Cerebellar cortex (tissue), 1 donor: ENCODE results near the gene STK4.
"Not testable (repeated sequence)": the region's sequence is repeated elsewhere in the genome, so short reads cannot be mapped to it uniquely, and the experiment has no call there.

Source experiments
- DNase-seq: peaks from one replicate; pipeline ENCODE4 v3.0.0-alpha.2; 2015; ENCODE audit warnings: low spot score

STK4 gene

GRCh38 chr20:45056473-45057173 lies 90.3 kb downstream of the STK4 start:
- DNase-seq: no peak

- no peak for DNase-seq
Measured at GRCh38 chr20:45058168-45058850, 92.0 kb downstream of the STK4 start.

- DNase-seq: no peak
Measured at GRCh38 chr20:45059022-45059728, 92.9 kb downstream of the STK4 start.

GRCh38 chr20:45060294-45060693 lies 94.0 kb downstream of the STK4 start:
- no peak for DNase-seq

- no peak for DNase-seq
Measured at GRCh38 chr20:45061244-45061643, 94.9 kb downstream of the STK4 start.

GRCh38 chr20:45063107-45063506 lies 96.8 kb downstream of the STK4 start:
- DNase-seq: not testable (repeated sequence)

DNA sequence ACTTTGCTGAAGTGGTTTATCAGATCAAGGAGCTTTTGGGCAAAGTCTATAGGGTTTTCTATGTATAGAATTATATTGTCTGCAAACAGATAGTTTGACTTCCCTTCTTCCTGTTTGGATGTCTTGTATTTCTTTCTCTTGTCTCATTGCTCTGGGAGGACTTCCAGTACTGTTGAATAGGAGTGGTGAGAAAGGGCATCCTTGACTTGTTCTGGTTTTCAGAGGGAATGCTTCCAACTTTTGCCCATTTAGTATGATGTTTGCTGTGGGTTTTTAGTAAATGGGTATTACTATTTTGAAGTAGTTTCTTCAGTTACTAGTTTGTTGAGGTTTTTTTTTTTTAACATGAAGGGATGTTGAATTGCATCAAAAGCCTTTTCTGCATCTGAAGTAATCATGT lies 98.5 kb downstream of the STK4 start:
- no peak for DNase-seq

DNA sequence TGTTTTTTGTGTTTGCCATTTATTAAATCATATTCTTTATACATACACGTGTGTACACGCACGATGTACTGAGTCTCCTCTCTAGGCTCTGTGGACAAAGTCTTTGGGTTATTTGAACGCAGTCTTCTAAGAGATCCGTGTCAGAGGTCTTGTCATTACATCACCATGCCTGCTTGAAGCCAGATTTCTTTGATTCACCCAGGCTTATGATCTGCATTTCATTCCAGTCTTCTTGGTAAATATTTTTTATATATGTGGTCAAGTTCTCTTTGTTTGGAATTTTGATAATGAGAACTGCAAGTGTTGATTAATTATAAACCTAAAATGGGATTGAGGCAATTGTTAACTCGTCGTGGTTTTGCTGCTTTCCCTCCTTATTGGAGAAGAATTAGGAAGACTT lies 100.1 kb downstream of the STK4 start:
- no peak for DNase-seq

DNA sequence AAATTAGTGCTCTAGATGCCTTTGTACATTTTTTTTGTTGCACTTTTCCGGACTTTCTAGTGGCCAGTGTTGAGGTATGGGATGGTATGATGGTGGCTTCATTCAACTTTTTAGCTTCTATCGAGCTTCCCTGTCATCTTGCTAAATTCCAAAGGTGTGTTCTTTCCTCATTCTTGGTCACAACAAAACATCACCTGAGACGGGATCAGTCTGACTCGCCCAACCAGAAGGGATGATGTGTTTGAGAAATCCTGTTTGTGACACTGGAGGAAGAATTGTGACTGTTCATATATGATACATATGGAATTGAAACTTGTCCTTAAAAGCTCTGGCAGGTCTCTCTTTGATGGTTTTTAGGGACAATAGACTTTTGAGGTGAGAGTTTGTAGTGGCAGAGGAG lies 100.8 kb downstream of the STK4 start:
- no peak for DNase-seq

DNA sequence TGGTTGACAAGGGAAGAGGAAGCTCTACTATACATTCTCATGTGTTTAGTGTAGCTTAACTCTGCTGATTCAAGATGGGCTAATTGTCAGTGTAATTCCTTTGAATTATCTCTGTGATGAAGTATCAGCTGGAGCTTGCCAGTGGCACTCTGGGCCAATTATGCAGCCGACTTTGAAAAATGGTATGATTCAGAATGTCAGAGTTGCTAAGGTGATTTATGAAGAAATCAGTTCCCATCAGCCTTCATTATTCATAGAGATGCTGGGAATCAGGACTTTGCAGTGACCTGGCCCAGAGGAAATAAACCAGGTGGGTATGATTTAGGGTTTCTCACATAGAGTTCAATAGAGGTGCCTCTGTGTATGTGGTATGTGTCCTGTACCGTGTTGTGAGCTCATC lies 101.2 kb downstream of the STK4 start:
- no peak for DNase-seq

DNA sequence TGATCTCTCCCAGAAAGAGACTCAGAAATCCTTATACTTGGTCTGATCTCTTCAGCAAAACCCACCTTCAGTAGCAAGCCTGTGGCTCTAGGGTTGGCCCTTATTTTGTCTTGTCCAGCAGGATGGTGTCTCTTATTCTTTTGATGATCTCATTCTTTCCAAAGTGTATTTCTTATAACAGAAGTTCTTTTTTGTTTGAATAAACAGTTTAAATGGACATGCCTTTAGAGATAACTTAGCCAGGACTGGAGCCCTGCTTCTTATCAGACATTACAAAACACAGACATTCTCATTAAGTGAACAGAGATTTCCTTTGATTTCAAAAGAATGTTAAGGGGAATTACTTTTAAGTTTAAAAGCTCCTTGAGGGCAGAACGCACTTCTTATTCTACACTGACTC lies 102.9 kb downstream of the STK4 start:
- DNase-seq: no peak

- DNase-seq: no peak
Measured at GRCh38 chr20:45070932-45071632, 104.8 kb downstream of the STK4 start.

DNA sequence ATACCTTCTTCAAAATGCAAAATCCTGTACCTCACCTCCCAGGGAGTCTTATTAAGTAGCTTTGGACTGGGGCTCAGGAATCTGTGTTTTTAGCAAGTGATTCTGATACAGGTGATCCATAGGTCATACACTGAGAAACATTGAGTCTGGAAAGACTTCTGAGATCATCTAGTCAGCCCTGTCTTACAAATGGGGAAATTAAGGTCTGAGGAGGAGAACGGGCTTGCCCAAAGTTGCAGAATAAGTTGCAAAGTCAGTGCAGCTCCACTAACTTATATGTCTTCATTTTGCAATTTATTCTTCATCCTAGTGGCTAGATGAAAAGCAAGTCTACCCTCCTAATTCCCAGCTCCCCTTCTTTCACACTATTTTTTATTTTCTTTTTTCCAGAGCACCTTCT lies 105.8 kb downstream of the STK4 start:
- no peak for DNase-seq

DNA sequence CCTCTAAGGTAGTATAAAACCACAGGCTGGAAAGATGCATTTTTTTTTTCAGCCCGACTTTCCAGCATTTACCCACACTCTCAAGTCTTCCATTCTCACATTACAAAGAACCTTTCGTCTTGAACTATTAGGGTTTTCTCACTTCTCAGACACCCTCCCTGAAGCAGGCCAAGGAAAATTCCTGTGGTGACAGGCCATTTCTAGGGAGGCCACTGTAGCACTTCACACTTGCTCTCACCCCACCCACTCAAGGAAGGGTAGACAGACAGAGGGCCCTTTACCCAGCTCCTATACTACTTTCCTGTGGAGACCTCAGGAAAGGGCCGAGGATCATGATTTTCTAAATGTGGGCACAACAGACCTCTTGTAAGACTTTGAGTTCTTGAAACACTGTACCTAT lies 106.9 kb downstream of the STK4 start:
- no peak for DNase-seq

- no peak for DNase-seq
Measured at GRCh38 chr20:45077559-45077958, 111.2 kb downstream of the STK4 start.

DNA sequence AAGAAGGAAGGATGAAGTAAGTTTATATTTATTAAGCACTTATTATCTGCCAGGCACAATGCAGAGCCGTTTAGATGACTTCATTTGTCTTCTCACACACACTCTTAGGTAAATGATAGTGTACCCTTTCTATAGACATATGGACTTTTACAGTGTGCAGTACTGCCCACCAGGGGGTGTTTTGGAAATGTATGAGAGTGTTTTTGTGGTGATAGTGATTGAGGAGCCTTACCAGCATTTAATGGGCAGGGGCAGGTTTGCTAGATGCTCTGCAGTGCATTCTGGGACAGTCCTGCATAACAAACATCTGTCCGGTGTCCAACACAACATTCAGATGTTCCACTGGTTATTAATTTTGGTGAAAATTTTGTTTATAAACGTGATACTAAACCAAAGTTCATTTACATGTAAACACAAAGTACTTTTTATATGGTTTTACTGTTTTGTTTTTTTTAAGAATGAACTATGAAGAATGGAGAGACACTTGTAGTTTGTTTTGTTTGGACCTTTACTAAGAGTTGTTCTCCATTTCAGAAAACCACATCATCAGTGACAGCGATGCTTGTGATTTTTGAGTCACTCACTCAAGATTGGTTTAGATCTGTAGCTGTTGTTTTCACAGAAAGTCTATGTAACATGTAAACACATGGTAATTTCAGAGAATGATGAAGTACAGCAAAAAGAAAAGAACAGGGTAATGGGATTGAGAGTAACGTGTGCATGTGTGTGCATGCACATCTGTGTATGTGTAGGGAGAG lies 114.7 kb downstream of the STK4 start:
- DNase-seq: no peak

DNA sequence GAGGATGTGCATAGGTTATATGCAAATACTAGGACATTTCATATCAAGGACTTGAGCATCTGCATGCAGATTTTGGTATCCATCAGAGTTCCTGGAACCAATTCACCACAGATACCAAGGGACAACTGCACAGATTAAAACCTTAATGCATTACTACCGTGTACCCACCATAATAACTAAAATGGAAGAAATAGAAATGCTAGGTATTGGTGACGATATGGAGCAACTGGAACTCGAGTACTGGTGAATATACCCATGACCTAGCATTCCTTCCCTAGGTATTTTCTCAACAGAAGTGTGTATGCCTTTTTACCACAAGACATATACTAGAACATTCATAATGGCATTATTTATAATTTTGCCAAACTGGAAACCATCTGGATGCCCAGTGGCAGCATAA lies 116.2 kb downstream of the STK4 start:
- DNase-seq: no peak

DNA sequence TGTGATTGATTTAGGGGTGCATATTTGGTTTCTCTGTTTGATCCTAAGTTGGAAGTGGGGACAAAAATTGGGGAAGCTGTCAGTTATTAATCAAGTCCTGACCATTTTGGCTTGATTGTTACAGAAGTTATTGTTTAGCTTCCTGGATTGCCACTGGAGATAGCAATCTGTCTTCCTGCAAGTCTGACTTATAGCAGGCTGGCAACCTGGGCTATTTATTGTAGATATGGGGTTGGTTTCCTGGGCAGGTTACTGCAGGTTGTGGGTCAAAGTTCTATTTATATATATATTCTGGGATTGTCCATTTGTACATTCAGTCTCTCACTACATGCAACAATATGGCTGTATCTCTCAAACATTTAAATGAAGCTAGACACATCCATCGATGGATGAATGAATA lies 116.8 kb downstream of the STK4 start:
- DNase-seq: no peak

GRCh38 chr20:45085289-45085688 lies 119.0 kb downstream of the STK4 start:
- no peak for DNase-seq

DNA sequence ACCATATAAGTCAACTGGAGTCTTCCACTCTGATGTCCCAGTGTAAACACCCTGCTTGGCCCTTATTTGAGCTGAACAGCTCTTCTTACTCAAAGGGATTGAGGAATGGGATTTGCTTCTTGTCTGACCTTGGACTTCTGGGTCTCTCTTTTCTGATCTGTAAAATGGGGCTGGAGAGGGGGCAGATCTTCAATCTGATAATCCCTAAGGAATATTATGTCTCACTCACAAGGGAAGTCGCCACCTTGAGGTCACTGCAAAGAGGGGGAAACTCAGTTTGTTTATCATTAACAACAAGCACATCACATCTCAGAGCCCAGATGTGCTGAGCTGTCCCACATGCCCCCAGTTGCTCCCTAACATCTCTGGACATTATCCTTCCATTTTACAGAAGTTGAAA lies 119.6 kb downstream of the STK4 start:
- no peak for DNase-seq

- DNase-seq: no peak
Measured at GRCh38 chr20:45087097-45087790, 120.9 kb downstream of the STK4 start.
